Measurements from ENCODE around the gene ELL2.

Gene ELL2

GRCh38 chr5:95863383-95863757 is 98.3 kb downstream of the ELL2 start:
- no peak for TF ChIP-seq CTCF (IDR thresholded peaks at IDR 0.05; ENCODE audit: insufficient read depth, low read depth, low read length, missing control alignments)
- H3K4me3 ChIP-seq (ENCODE audit: low read depth, low read length): peak overlapping the region; percentile 3
- peak; percentile 58 for DNase-seq (ENCODE audit: low read depth)

- peak overlapping the region; percentile 3; the same call in 1 of the 2 replicates for H3K4me3 ChIP-seq (ENCODE audit: low read depth, low read length)
- TF ChIP-seq CTCF (IDR thresholded peaks at IDR 0.05; ENCODE audit: insufficient read depth, low read depth, low read length, missing control alignments): no peak
- peak; percentile 32 for DNase-seq (ENCODE audit: low read depth)
These were observed 98.8 kb downstream of the ELL2 start for GRCh38 chr5:95862671-95863382.

- no peak overlapping the region for H3K4me3 ChIP-seq (ENCODE audit: low read depth, low read length)
- peak; percentile 36 for DNase-seq (ENCODE audit: low read depth)
These were observed 99.6 kb downstream of the ELL2 start for GRCh38 chr5:95861864-95862561.

GRCh38 chr5:95861221-95861863 is 100.3 kb downstream of the ELL2 start:
- H3K4me3 ChIP-seq (ENCODE audit: low read depth, low read length): no peak overlapping the region
- TF ChIP-seq CTCF (IDR thresholded peaks at IDR 0.05; ENCODE audit: insufficient read depth, low read depth, low read length, missing control alignments): no peak
- peak; percentile 32 for DNase-seq (ENCODE audit: low read depth)

More at GRCh38 chr5:95861864-95862561, 99.6 kb downstream of the ELL2 start:
- peak; percentile 6 for TF ChIP-seq CTCF (IDR thresholded peaks at IDR 0.05; ENCODE audit: insufficient read depth, low read depth, low read length, missing control alignments)

GRCh38 chr5:95859661-95860060 is 102.0 kb downstream of the ELL2 start:
- no peak for DNase-seq (ENCODE audit: low read depth)
- H3K4me3 ChIP-seq (ENCODE audit: low read depth, low read length): no peak overlapping the region
- TF ChIP-seq CTCF (IDR thresholded peaks at IDR 0.05; ENCODE audit: insufficient read depth, low read depth, low read length, missing control alignments): no peak

GRCh38 chr5:95858661-95859595 is 102.7 kb downstream of the ELL2 start:
- TF ChIP-seq CTCF (IDR thresholded peaks at IDR 0.05; ENCODE audit: insufficient read depth, low read depth, low read length, missing control alignments): peak; percentile 96
- peak; percentile 93 for DNase-seq (ENCODE audit: low read depth)

More at GRCh38 chr5:95858661-95859595, 102.7 kb downstream of the ELL2 start:
- peak overlapping the region; percentile 34 for H3K4me3 ChIP-seq (ENCODE audit: low read depth, low read length)
